GM18867 (cell line): ENCODE data around the gene SPNS2.

Source experiments
- ATAC-seq: cut with Tn5 transposase; IDR thresholded peaks from one replicate; pipeline ENCODE4 v1.9.1; 2021; ENCODE audit warnings: mild to moderate bottlenecking, moderate library complexity; ENCODE audit not compliant: unreplicated experiment

Gene SPNS2

GRCh38 chr17:4518901-4519300 lies 20.2 kb downstream of the SPNS2 start:
- no peak for ATAC-seq

- no peak for ATAC-seq
Measured at GRCh38 chr17:4519361-4519788, 20.7 kb downstream of the SPNS2 start.

- ATAC-seq = no peak
Measured at GRCh38 chr17:4520060-4520893, 21.6 kb downstream of the SPNS2 start.

GRCh38 chr17:4520894-4521600 lies 22.4 kb downstream of the SPNS2 start:
- ATAC-seq = no peak

- ATAC-seq = no peak
Measured at GRCh38 chr17:4522661-4523060, 24.0 kb downstream of the SPNS2 start.

GRCh38 chr17:4523946-4524345 lies 25.3 kb downstream of the SPNS2 start:
- ATAC-seq = no peak

GRCh38 chr17:4525691-4526397 lies 27.2 kb downstream of the SPNS2 start:
- ATAC-seq = no peak

- ATAC-seq = no peak
Measured at GRCh38 chr17:4527134-4527533, 28.5 kb downstream of the SPNS2 start.

GRCh38 chr17:4527566-4528125 lies 29.0 kb downstream of the SPNS2 start:
- ATAC-seq = no peak

- ATAC-seq = no peak
Measured at GRCh38 chr17:4529533-4530152, 31.0 kb downstream of the SPNS2 start.

GRCh38 chr17:4530799-4531730 lies 32.4 kb downstream of the SPNS2 start:
- ATAC-seq = no peak

GRCh38 chr17:4531988-4532736 lies 33.5 kb downstream of the SPNS2 start:
- ATAC-seq = no peak

- ATAC-seq = no peak
Measured at GRCh38 chr17:4532860-4533522, 34.3 kb downstream of the SPNS2 start.

- no peak for ATAC-seq
Measured at GRCh38 chr17:4533523-4534504, 35.1 kb downstream of the SPNS2 start.

GRCh38 chr17:4534515-4534914 lies 35.8 kb downstream of the SPNS2 start:
- ATAC-seq = no peak

GRCh38 chr17:4534928-4535666 lies 36.4 kb downstream of the SPNS2 start:
- ATAC-seq = no peak
